Measurements from ENCODE around the gene OR52A5. TPM values are rescaled to one million over a fixed set of nuclear protein-coding genes. Genes with fewer than 3 reads are reported as not detected.
"Not testable (repeated sequence)": the region's sequence is repeated elsewhere in the genome, so short reads cannot be mapped to it uniquely, and the experiment has no call there.

Gene OR52A5
- total RNA-seq, 1 donor from 2014 or later, result not detected

DNA sequence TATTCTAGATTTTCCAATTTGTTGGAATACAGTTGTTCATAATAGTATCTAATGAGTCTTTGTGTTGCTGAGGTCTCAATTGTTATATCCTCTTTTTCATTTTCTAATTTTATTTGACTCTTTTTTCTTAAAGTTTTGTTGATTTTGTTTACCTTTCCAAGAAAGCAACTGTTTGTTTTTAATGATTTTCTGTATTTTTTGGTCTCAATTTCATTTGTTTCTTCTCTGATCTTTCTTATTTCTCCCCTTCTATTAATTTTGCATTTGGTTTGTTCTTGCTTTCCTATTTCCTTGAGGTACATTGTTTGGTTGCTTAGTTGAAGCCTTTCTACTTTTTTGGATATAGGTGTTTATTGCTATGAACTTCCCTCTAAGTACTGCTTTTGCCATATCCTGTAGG lies 21.6 kb upstream of the OR52A5 start:
- Mint-ChIP-seq H3K4me3 (ENCODE audit: unreplicated experiment) (no peak overlapping the region), H3K27me3 (ENCODE audit: low read depth) (peaks cover 6% of the 10 kb centered on the region)

DNA sequence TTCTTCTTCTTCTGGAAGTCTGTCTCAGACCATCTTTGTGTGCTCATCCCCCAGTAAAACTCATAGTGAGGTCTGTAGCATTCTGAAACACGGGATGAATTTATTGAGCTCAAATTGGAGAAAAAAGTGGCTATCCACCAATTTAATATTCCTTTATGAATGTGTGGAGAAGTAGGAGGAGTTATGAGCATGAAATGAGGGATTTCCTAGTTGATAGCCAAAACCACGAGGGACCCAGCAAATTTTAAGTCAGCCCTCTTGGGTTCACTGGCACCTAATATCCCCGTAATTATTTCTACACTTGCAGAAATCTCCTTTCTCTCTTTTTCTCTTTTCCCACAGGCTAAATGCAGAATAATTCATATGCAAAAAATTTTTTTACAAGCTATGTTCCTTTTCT lies 16.5 kb upstream of the OR52A5 start, which contains the start of gene OR52A1:
OR52A1 (minus strand) TSS at position 101 of the 400 bp plus-strand sequence. CDS start 2,388 bp downstream, outside the sequence.
- Mint-ChIP-seq H3K4me3 (ENCODE audit: unreplicated experiment) (no peak within 1 kb of the TSS), H3K4me1 (ENCODE audit: low read depth) (no peaks in the 10 kb centered on the region), H3K9me3 (ENCODE audit: low read depth) (no peaks in the 10 kb centered on the region), H3K27me3 (ENCODE audit: low read depth) (peaks cover 17% of the 10 kb centered on the region), H3K27ac (ENCODE audit: unreplicated experiment) (no peak within 1 kb of the TSS), H3K36me3 (ENCODE audit: low read depth) (no peaks in the 10 kb centered on the region)
- DNase-seq (ENCODE audit: low spot score), result no peak
- TF ChIP-seq, protein P1, sequence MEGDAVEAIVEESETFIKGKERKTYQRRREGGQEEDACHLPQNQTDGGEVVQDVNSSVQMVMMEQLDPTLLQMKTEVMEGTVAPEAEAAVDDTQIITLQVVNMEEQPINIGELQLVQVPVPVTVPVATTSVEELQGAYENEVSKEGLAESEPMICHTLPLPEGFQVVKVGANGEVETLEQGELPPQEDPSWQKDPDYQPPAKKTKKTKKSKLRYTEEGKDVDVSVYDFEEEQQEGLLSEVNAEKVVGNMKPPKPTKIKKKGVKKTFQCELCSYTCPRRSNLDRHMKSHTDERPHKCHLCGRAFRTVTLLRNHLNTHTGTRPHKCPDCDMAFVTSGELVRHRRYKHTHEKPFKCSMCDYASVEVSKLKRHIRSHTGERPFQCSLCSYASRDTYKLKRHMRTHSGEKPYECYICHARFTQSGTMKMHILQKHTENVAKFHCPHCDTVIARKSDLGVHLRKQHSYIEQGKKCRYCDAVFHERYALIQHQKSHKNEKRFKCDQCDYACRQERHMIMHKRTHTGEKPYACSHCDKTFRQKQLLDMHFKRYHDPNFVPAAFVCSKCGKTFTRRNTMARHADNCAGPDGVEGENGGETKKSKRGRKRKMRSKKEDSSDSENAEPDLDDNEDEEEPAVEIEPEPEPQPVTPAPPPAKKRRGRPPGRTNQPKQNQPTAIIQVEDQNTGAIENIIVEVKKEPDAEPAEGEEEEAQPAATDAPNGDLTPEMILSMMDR (IDR thresholded peaks at IDR 0.05), result no peak

More for the DNA sequence above, 21.6 kb upstream of the OR52A5 start:
- Mint-ChIP-seq H3K36me3 (ENCODE audit: low read depth) (no peaks in the 10 kb centered on the region), H3K4me1 (ENCODE audit: low read depth) (no peaks in the 10 kb centered on the region), H3K9me3 (ENCODE audit: low read depth) (peaks cover 5% of the 10 kb centered on the region), H3K27ac (ENCODE audit: unreplicated experiment) (no peak overlapping the region)
- TF ChIP-seq, protein P1 (IDR thresholded peaks at IDR 0.05), result no peak
- no peak for DNase-seq (ENCODE audit: low spot score)

DNA sequence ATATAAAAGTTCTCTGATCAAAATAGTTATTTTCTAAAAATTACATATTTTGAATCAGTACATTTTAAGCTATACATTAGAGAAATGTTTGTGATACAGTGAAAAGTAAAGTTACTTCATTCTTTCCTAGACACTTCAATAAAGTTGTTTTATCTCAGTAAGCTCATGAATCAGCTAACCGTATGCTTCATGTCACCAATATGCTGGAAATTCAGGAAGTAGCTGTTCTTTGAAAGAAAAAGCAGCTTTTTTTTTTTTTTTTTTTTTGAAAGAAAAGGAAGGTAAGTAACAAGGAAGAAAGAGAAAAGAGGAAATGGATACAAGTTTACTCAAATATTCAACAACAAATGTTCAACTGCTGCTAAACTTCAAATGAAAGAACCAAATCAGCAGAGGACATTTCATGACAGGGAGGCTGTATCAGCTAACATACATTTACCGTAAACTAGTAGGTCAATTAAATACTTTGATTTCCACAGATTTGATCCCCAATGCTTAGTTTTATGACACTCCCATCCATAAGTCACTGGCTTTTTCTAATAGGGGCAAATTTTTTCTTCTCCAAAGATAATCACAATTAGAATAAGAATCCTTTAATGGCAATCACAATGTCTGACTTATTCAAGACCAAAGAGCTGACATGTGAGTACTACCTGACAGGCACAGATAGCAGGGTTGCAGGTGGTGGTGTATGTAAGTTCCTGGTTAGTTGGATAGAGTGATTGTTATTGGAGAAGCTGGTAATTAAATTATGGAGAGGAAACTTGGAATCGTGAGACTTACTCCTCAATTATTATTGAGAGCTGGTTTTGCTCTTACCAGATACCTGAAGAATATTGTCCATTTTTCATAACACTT lies 15.6 kb upstream of the OR52A5 start:
- DNase-seq (ENCODE audit: low spot score), result no peak
- H3K27ac Mint-ChIP-seq (ENCODE audit: unreplicated experiment), result no peak overlapping the region
- peaks cover 17% of the 10 kb centered on the region for H3K27me3 Mint-ChIP-seq (ENCODE audit: low read depth)
- TF ChIP-seq, protein P1 (IDR thresholded peaks at IDR 0.05), result no peak
- H3K4me3 Mint-ChIP-seq (ENCODE audit: unreplicated experiment), result no peak overlapping the region
- H3K36me3 Mint-ChIP-seq (ENCODE audit: low read depth), result no peaks in the 10 kb centered on the region
- H3K9me3 Mint-ChIP-seq (ENCODE audit: low read depth), result no peaks in the 10 kb centered on the region
- H3K4me1 Mint-ChIP-seq (ENCODE audit: low read depth), result no peaks in the 10 kb centered on the region

DNA sequence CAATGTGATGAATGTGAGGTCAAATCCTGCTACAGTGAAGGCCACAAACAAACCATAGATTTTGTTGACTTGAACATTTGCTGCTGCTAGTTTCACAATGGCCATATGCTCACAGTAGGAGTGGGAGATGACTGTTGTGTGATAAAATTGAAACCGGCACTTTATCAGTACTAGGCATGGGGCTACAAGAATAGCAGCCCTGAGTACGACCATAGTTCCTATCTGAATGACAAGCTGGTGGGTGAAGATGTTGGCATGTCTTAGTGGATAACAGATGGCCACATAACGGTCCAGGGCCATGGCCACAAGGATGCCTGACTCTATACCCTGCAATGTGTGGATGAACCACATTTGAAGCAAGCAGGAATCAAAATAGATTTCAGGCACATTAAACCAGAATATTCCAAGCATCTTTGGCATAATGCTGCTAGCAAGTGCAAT lies 13.6 kb upstream of the OR52A5 start:
- Mint-ChIP-seq H3K36me3 (ENCODE audit: low read depth) (no peaks in the 10 kb centered on the region), H3K27me3 (ENCODE audit: low read depth) (peaks cover 14% of the 10 kb centered on the region), H3K4me3 (ENCODE audit: unreplicated experiment) (no peak overlapping the region), H3K4me1 (ENCODE audit: low read depth) (no peaks in the 10 kb centered on the region), H3K27ac (ENCODE audit: unreplicated experiment) (no peak overlapping the region), H3K9me3 (ENCODE audit: low read depth) (no peaks in the 10 kb centered on the region)
- TF ChIP-seq, protein P1 (IDR thresholded peaks at IDR 0.05), result no peak
- no peak for DNase-seq (ENCODE audit: low spot score)

DNA sequence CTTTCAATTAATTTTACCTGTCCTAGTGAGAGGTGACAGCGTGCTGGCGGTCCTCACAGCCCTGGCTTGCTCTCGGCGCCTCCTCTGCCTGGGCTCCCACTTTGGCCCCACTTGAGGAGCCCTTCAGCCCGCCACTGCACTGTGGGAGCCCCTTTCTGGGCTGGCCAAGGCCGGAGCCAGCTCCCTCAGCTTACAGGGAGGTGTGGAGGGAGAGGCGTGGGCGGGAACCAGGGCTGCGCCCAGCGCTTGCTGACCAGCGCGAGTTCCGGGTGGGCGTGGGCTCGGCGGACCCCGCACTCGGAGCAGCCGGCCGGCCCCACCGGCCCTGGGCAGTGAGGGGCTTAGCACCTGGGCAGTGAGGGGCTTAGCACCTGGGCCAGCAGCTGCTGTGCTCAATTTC lies 6.0 kb upstream of the OR52A5 start:
- not testable (repeated sequence) for H3K9me3 Mint-ChIP-seq (ENCODE audit: low read depth); H3K4me3 Mint-ChIP-seq (ENCODE audit: unreplicated experiment); H3K4me1 Mint-ChIP-seq (ENCODE audit: low read depth); H3K36me3 Mint-ChIP-seq (ENCODE audit: low read depth); H3K27ac Mint-ChIP-seq (ENCODE audit: unreplicated experiment); DNase-seq (ENCODE audit: low spot score); H3K27me3 Mint-ChIP-seq (ENCODE audit: low read depth)

Measured in chondrocyte (in vitro differentiated cells).